ENCODE results near the gene CCDC85B.

Gene CCDC85B

DNA sequence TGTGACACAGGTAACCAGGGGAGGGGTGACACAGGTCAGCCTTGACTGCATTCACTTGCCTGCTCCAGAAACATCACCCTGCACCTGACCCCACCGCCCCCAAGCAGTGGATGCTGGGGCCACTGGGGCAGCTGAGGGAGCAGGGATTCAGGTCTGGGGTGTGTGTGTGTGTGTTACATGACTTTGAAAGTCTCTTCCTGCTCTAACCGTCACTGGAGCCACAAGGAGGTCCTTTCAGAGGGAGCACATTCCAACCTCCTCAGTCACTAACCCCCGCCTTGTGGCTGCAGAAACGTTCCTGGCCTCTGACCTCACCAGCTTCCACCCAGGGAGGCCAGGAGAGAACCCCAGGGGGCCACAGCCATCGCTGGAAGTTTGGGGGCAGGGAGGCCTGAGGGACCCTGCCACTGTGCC lies 12.6 kb downstream of the CCDC85B start:
- no peak for TF ChIP-seq TAF1 (IDR thresholded peaks at IDR 0.05; ENCODE audit: borderline replicate concordance, low read depth, low read length)
- TF ChIP-seq POLR2A (IDR thresholded peaks at IDR 0.05; ENCODE audit: low read depth, low read length), result no peak
- no peak for TF ChIP-seq POLR2AphosphoS5 (IDR thresholded peaks at IDR 0.05; ENCODE audit: low read depth, low read length)
- FAIRE-seq (no peak), DNase-seq (ENCODE audit: insufficient read length) (no peak)

DNA sequence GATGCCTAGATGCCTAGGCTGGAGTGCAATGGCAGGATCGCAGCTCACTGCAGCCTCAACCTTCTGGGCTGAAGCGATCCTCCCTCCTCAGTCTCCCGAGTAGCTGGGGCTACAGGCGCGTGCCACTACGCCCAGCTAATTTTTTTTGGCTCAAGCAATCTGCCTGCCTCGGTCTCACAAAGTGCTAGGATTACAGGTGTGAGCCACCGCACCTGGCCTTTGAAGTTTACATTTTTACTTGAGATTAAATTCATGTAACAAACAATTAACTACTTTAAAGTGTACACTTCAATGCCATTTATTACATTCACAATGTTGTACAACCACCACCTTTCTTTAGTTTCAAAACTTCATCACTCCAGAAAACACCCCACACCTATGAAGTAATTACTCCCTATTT lies 13.2 kb downstream of the CCDC85B start:
- FAIRE-seq, result no peak
- DNase-seq (ENCODE audit: insufficient read length), result no peak
- TF ChIP-seq TAF1 (IDR thresholded peaks at IDR 0.05; ENCODE audit: borderline replicate concordance, low read depth, low read length), result no peak
- TF ChIP-seq POLR2AphosphoS5 (IDR thresholded peaks at IDR 0.05; ENCODE audit: low read depth, low read length), result no peak
- TF ChIP-seq POLR2A (IDR thresholded peaks at IDR 0.05; ENCODE audit: low read depth, low read length), result no peak

DNA sequence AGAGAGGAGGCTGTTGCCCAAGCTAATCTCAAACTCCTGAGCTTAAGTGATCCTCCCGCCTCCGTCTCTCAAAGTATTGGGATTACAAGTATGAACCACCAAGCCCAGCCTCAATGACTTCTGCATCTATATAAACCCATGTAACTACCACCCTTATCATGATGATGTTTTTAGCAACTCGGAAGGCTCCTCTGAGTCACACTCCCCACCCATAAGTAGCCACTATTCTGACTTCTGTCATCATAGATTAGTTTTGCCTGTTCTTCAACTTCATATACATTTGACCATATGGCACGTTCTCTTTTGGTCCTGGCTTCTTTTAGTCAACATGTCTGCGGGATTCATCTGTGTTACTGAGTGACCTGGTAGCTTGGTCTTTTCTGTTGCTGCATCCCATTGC lies 16.1 kb downstream of the CCDC85B start:
- TF ChIP-seq POLR2A (IDR thresholded peaks at IDR 0.05; ENCODE audit: low read depth, low read length), result no peak
- DNase-seq (ENCODE audit: insufficient read length) (no peak), FAIRE-seq (no peak)

DNA sequence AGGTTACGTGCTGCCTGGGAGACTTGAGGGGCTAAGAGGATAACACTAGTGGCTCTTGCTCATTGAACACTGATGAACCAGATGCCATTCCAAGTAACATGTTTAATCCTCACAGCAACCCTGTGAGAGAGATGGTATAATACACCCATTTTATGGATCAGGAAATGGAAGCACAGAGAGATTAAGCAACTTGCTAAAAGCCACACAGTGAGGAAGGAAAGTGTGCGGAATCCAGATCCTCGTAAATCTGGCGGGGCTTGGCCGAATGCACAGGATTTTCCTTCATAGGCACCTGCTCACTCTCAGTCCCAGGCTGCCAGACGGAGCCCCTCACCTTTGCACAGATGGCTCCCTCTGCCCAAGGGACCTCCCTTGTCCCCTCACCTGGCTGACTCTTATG lies 17.4 kb downstream of the CCDC85B start:
- no peak for FAIRE-seq
- TF ChIP-seq POLR2A (IDR thresholded peaks at IDR 0.05; ENCODE audit: low read depth, low read length) (no peak), TAF1 (IDR thresholded peaks at IDR 0.05; ENCODE audit: borderline replicate concordance, low read depth, low read length) (no peak), POLR2AphosphoS5 (IDR thresholded peaks at IDR 0.05; ENCODE audit: low read depth, low read length) (no peak)
- DNase-seq (ENCODE audit: insufficient read length), result no peak

DNA sequence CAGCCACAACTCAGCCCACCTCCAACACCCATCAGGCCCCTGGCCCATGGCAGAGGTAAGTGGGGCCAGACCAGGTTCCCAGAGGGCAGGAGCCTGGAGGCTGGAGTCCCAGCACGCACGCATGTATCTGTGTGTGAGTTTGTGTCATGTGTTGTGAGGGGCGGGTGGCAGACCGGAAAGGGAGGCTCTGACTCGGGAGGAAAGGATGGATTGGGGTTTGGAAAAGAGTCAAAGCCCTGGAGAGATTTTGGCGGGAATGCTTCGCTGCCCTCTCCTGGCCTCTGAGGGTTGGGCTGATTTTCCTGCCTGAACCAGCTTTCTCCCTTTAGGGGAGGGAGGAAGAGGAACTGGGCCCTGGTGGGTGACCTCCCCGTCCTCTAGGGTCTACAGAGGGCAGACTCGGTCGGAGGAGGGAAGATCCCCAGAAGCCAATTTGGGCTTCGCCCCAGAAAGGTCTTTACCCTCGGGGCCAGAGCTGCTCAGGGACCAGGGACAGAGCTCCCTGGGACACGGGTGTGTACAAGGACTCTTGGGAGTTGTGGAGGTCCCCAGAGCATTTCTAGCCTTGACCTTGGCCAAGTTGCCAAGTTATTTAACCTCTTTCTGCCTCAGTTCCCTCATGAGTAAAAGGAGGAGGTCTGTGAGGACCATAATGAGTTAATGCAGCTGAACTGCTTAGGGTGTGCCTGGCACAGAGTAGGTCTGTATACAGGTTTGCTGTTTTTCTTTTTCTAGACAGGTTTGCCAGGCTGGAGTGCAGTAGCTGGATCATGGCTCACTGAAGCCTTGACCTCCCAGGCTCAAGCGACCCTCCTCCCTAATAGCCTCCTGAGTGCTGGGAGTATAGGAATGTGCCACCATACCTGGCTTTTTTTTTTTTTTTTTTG lies 21.5 kb downstream of the CCDC85B start:
- TF ChIP-seq POLR2A (IDR thresholded peaks at IDR 0.05; ENCODE audit: low read depth, low read length), result no peak
- TF ChIP-seq TAF1 (IDR thresholded peaks at IDR 0.05; ENCODE audit: borderline replicate concordance, low read depth, low read length), result no peak
- TF ChIP-seq POLR2AphosphoS5 (IDR thresholded peaks at IDR 0.05; ENCODE audit: low read depth, low read length), result no peak
- no peak for DNase-seq (ENCODE audit: insufficient read length)

DNA sequence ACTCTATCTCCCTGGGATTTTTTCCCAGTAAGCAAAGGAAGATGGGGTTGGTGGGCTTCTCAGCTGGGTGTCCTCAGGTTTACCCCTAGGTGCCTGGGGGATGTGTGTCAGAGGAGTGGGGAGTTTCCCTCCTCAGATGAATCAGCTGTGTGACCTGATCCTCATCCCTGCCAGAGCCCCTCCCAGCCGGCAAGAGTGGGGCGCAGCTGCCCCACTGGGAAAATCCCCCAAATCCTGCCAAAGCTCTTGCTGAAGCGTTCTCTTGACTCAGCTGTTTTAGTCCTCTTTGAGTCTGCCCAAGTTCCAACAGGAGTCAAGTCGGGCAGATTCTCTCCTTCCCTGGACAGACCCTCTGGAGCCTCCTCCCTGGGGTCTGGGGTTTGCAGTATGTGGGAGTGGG lies 22.4 kb downstream of the CCDC85B start:
- no peak for TF ChIP-seq POLR2AphosphoS5 (IDR thresholded peaks at IDR 0.05; ENCODE audit: low read depth, low read length)
- no peak for TF ChIP-seq POLR2A (IDR thresholded peaks at IDR 0.05; ENCODE audit: low read depth, low read length)
- TF ChIP-seq TAF1 (IDR thresholded peaks at IDR 0.05; ENCODE audit: borderline replicate concordance, low read depth, low read length), result no peak

More for the DNA sequence above, 21.5 kb downstream of the CCDC85B start:
- FAIRE-seq, result no peak

DNA sequence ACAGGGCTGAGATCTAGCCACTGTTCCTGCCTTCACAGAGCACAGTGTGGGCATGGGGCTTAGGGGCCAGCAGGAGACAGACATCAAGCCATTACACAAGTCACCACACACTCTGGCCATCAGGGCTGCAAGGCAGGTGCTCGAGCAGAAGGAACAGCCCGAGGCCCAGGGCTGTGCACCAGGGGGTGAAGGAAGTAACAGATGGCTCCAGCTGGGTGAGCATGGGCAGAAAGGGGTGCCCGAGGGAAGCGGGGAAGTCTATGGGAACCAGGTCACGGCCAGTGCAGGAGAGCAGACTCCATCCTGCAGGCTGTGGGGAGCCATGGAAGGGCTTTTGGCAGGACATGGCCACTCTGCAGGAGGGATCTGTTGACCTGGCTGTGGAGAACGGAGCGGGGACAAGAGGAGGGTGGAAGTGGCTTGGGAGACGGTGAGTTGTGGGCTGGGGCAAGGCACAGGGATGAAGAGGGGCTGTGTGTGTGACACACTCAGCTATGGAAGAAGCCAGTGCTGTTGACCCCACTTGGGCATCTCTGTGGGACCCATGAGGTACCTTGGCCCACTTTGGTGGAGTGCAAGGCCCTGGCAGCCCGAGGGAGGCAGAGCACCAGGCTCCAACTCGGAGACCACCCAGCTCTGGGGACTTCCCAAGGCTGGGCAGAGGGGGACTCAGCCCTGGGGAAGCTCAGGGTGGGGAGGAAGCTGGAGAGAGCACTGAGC lies 24.8 kb downstream of the CCDC85B start:
- DNase-seq (ENCODE audit: insufficient read length), result no peak
- no peak for FAIRE-seq
- no peak for TF ChIP-seq POLR2AphosphoS5 (IDR thresholded peaks at IDR 0.05; ENCODE audit: low read depth, low read length)
- no peak for TF ChIP-seq TAF1 (IDR thresholded peaks at IDR 0.05; ENCODE audit: borderline replicate concordance, low read depth, low read length)
- TF ChIP-seq POLR2A (IDR thresholded peaks at IDR 0.05; ENCODE audit: low read depth, low read length), result no peak

More for the DNA sequence above, 22.4 kb downstream of the CCDC85B start:
- FAIRE-seq, result peak; percentile 17
- no peak for DNase-seq (ENCODE audit: insufficient read length)

DNA sequence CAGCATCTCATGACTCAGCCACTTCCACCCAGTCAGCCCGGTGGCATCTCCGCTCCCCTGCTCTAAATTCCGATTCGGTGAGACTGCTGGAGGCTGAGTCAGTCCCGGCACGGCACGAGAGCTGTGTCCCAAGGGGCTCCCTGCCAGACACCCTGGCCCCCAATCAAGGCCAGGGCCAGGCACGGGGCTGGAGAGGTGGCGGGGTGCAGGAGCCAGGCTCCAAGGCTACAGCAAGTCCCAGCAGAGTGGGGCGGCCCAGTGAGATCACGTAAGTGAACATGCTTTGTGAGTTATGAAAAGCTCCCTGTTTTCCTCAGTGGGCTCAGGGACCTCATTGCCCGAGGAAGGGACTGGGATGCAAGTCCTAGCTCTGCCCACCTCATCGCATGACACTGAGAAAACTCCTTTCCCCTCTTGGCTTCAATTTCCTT lies 25.4 kb downstream of the CCDC85B start:
- DNase-seq (ENCODE audit: insufficient read length) (no peak), FAIRE-seq (no peak)
- TF ChIP-seq POLR2A (IDR thresholded peaks at IDR 0.05; ENCODE audit: low read depth, low read length), result no peak
- no peak for TF ChIP-seq TAF1 (IDR thresholded peaks at IDR 0.05; ENCODE audit: borderline replicate concordance, low read depth, low read length)
- no peak for TF ChIP-seq POLR2AphosphoS5 (IDR thresholded peaks at IDR 0.05; ENCODE audit: low read depth, low read length)

DNA sequence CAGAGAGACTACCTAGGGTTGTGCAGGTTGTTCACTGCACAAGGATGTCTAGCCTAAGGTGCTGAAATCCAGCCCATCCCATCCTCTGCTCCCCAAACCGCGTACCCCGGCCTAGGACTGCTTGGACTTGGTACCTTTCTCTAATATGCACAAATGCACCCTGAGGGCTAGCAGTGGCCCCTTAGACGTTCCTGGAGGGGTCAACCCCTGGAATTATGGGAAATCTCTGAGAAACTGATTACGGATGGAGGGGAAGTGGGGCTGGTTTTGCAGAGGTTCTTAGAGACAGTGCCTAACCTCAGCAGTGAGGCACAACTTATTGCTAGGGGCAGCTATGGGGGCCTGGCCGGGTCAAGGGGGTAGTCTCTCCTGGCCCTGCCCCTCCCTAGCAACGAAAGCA lies 25.9 kb downstream of the CCDC85B start:
- DNase-seq (ENCODE audit: insufficient read length) (no peak), FAIRE-seq (no peak)
- TF ChIP-seq TAF1 (IDR thresholded peaks at IDR 0.05; ENCODE audit: borderline replicate concordance, low read depth, low read length) (no peak), POLR2A (IDR thresholded peaks at IDR 0.05; ENCODE audit: low read depth, low read length) (no peak), POLR2AphosphoS5 (IDR thresholded peaks at IDR 0.05; ENCODE audit: low read depth, low read length) (no peak)

DNA sequence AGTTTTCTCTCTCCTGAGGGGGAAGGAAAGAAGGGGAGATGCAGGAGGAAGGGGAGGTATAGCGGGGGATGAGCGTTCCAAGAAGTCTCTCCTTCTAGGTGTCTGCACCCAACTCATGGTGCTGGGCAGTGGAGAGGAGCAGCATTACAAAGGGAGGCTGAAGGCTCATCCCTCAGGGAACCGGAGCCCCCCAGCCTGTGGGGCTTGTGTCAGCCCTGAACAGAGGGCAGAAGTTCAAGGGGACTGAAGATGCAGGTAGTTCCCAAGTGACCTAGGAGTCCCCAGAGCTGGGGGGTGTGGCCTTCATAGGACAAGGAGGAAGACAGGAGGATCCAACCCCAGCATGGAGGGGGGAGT lies 26.6 kb downstream of the CCDC85B start:
- FAIRE-seq, result no peak
- TF ChIP-seq POLR2A (IDR thresholded peaks at IDR 0.05; ENCODE audit: low read depth, low read length), result no peak
- TF ChIP-seq POLR2AphosphoS5 (IDR thresholded peaks at IDR 0.05; ENCODE audit: low read depth, low read length), result no peak
- TF ChIP-seq TAF1 (IDR thresholded peaks at IDR 0.05; ENCODE audit: borderline replicate concordance, low read depth, low read length), result no peak
- no peak for DNase-seq (ENCODE audit: insufficient read length)

DNA sequence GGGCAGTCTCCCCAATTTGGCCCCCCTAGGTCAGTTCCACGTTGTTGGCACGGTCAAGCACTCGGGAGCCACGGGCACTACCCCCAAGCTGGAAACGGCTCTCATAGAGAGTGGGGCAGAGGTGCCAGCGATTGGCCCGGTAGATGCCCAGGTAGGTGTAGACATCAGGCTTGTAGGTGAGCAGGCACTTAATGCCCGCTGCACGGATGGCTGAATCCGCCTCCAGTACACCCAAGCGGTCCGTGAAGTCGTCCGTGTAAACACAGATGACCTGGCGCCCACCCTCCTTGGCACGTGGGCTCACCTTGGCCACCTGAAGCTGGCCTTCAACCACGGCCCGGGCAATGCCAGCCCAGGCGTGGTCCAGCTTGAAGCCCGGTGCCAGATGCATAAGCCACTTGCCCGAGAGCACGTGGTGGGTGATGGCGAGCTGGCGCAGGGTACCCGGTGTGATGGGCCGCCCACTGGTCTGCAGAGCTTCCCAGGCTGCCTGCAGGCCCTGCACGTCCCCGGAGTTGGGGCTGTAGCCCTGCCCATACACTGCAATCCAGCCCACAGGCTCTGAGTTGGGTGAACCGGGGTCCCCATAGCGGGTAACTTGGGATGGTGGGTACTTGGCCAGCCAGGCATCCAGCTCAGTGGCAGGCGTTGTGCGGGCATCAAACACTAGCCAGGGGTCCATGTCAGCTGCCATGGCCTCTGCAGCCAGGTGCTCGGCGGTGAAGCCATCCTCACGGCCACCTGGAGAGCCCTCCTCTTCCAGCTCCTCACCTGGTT lies 27.1 kb downstream of the CCDC85B start:
- FAIRE-seq (peak; percentile 63), DNase-seq (ENCODE audit: insufficient read length) (no peak)
- TF ChIP-seq POLR2A (IDR thresholded peaks at IDR 0.05; ENCODE audit: low read depth, low read length) (no peak), POLR2AphosphoS5 (IDR thresholded peaks at IDR 0.05; ENCODE audit: low read depth, low read length) (no peak), TAF1 (IDR thresholded peaks at IDR 0.05; ENCODE audit: borderline replicate concordance, low read depth, low read length) (no peak)

All from GM12892 (cell line).